Measurements from ENCODE around the gene MZF1.

Gene MZF1

GRCh38 chr19:58563823-58564222 is 9.3 kb downstream of the MZF1 start (continued):
- no peak for TF ChIP-seq GLIS3 (CRISPR knock-in tag; IDR thresholded peaks at IDR 0.05)
- no peak for TF ChIP-seq RARB (CRISPR knock-in tag; IDR thresholded peaks at IDR 0.05)
- no peak for TF ChIP-seq TSHZ2 (CRISPR knock-in tag; IDR thresholded peaks at IDR 0.05)
- no peak for TF ChIP-seq CREB5 (CRISPR knock-in tag; IDR thresholded peaks at IDR 0.05; ENCODE audit: low read depth)
- no peak for TF ChIP-seq PPARA (CRISPR knock-in tag; IDR thresholded peaks at IDR 0.05; ENCODE audit: borderline replicate concordance)
- TF ChIP-seq ISL1 (CRISPR knock-in tag; IDR thresholded peaks at IDR 0.05): no peak
- no peak for TF ChIP-seq ZC3H10 (CRISPR knock-in tag; IDR thresholded peaks at IDR 0.05)

DNA sequence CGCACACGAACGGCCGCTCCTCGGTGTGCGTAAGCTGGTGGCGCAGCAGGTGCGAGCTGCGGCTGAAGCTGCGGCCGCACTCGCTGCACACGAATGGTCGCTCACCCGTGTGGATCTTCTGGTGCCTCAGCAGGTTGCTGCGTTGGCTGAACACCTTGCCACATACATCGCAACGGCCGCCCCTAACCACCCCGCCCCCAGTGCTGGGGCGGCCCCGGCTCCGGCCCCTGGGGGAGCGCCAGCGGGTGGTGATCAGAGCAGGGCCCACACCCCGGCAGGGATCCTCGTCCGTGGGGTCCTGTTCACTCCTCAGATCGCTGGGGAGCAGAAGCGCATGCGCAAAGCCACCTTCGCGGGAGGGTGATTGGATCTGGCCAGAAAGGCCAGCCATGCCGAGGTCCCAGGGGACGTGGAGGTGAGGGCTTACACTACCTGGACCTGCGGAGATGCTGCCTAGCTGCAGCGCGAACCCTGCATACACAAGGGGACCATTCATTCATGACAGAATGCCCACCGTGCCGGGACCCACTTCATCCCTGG is 10.0 kb downstream of the MZF1 start:
- TF ChIP-seq BACH2 (CRISPR knock-in tag; IDR thresholded peaks at IDR 0.05; ENCODE audit: borderline replicate concordance): no peak
- no peak for TF ChIP-seq ZFP30 (CRISPR knock-in tag; IDR thresholded peaks at IDR 0.05)
- no peak for TF ChIP-seq CSRNP3 (CRISPR knock-in tag; IDR thresholded peaks at IDR 0.05)
- TF ChIP-seq RARB (CRISPR knock-in tag; IDR thresholded peaks at IDR 0.05): no peak
- TF ChIP-seq ARNTL (CRISPR knock-in tag; IDR thresholded peaks at IDR 0.05; ENCODE audit: borderline replicate concordance, low read depth): no peak
- no peak for TF ChIP-seq OSR1 (CRISPR knock-in tag; IDR thresholded peaks at IDR 0.05)
- TF ChIP-seq TOX (CRISPR knock-in tag; IDR thresholded peaks at IDR 0.05; ENCODE audit: borderline replicate concordance): no peak
- TF ChIP-seq ZNF8 (CRISPR knock-in tag; IDR thresholded peaks at IDR 0.05): no peak
- TF ChIP-seq CREB5 (CRISPR knock-in tag; IDR thresholded peaks at IDR 0.05; ENCODE audit: low read depth): no peak
- no peak for TF ChIP-seq ZNF565 (CRISPR knock-in tag; conservative IDR thresholded peaks at IDR 0.05; ENCODE audit: low read depth)
- TF ChIP-seq ZFP3 (CRISPR knock-in tag; IDR thresholded peaks at IDR 0.05): no peak
- no peak for TF ChIP-seq ESRRG (CRISPR knock-in tag; IDR thresholded peaks at IDR 0.05)
- no peak for TF ChIP-seq GLIS3 (CRISPR knock-in tag; IDR thresholded peaks at IDR 0.05)
- TF ChIP-seq, protein P1, sequence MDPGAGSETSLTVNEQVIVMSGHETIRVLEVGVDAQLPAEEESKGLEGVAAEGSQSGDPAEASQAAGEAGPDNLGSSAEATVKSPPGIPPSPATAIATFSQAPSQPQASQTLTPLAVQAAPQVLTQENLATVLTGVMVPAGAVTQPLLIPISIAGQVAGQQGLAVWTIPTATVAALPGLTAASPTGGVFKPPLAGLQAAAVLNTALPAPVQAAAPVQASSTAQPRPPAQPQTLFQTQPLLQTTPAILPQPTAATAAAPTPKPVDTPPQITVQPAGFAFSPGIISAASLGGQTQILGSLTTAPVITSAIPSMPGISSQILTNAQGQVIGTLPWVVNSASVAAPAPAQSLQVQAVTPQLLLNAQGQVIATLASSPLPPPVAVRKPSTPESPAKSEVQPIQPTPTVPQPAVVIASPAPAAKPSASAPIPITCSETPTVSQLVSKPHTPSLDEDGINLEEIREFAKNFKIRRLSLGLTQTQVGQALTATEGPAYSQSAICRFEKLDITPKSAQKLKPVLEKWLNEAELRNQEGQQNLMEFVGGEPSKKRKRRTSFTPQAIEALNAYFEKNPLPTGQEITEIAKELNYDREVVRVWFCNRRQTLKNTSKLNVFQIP (CRISPR knock-in tag; IDR thresholded peaks at IDR 0.05; ENCODE audit: borderline replicate concordance, low read depth): no peak
- no peak for TF ChIP-seq CSDC2 (CRISPR knock-in tag; IDR thresholded peaks at IDR 0.05)
- TF ChIP-seq ISL1 (CRISPR knock-in tag; IDR thresholded peaks at IDR 0.05): no peak
- no peak for TF ChIP-seq TCF4 (CRISPR knock-in tag; IDR thresholded peaks at IDR 0.05; ENCODE audit: borderline replicate concordance)
- no peak for TF ChIP-seq PPARA (CRISPR knock-in tag; IDR thresholded peaks at IDR 0.05; ENCODE audit: borderline replicate concordance)
- TF ChIP-seq TSHZ2 (CRISPR knock-in tag; IDR thresholded peaks at IDR 0.05): no peak
- ATAC-seq: no peak

All from SK-N-SH treated with all-trans-retinoic acid at 6 μM for 48 hours (cell line).